DOHH2 (cell line): ENCODE data around the gene IQGAP3.

Experiments used
- H3F3A ChIP-seq: fragments of 200-600 bp; sonication (generic), shearing (Covaris generic); 2 replicates; pipeline ENCODE4 v1.6.0; 2016; ENCODE audit warnings: antibody characterized with exemption, mild to moderate bottlenecking; ENCODE audit not compliant: control insufficient read depth, insufficient read depth
- H3K27ac ChIP-seq: fragments of 200-600 bp; sonication (generic); 2 replicates; pipeline ENCODE4 v1.5.1; 2014; ENCODE audit warnings: low read depth, mild to moderate bottlenecking, low read length, moderate library complexity
- H3K27me3 ChIP-seq: fragments of 200-600 bp; sonication (generic); 2 replicates; pipeline ENCODE4 v1.6.1; 2014; ENCODE audit warnings: mild to moderate bottlenecking, low read length, mixed read lengths; ENCODE audit not compliant: control insufficient read depth
- H3K36me3 ChIP-seq: fragments of 200-600 bp; sonication (generic); 2 replicates; pipeline ENCODE4 v1.6.1; 2014; ENCODE audit warnings: mild to moderate bottlenecking, low read length, moderate library complexity, mixed read lengths; ENCODE audit not compliant: control insufficient read depth
- H3K4me1 ChIP-seq: fragments of 200-600 bp; sonication (generic); 2 replicates; pipeline ENCODE4 v1.6.1; 2014; ENCODE audit warnings: mild to moderate bottlenecking, low read length, mixed read lengths; ENCODE audit not compliant: control insufficient read depth
- H3K4me2 ChIP-seq: fragments of 200-600 bp; sonication (generic); 2 replicates; pipeline ENCODE4 v1.6.0; 2014; ENCODE audit warnings: mild to moderate bottlenecking, low read length, moderate library complexity
- H3K4me3 ChIP-seq: fragments of 200-600 bp; sonication (generic); 2 replicates; pipeline ENCODE4 v1.5.1; 2014; ENCODE audit warnings: mild to moderate bottlenecking, low read length, mixed read lengths
- H3K79me2 ChIP-seq: fragments of 200-600 bp; sonication (generic); 2 replicates; pipeline ENCODE4 v1.6.1; 2014; ENCODE audit warnings: mild to moderate bottlenecking, low read length, mixed read lengths; ENCODE audit not compliant: control insufficient read depth
- H3K9me2 ChIP-seq: fragments of 200-600 bp; sonication (generic); replicated peaks from 2 replicates; pipeline ENCODE4 v1.6.1; 2014; ENCODE audit warnings: mild to moderate bottlenecking, low read length, mixed read lengths; ENCODE audit not compliant: control insufficient read depth
- H3K9me3 ChIP-seq: fragments of 200-600 bp; sonication (generic); 2 replicates; pipeline ENCODE4 v1.6.1; 2014; ENCODE audit warnings: antibody characterized with exemption, low read length, mixed read lengths; ENCODE audit not compliant: control insufficient read depth, insufficient read depth
- H4K20me1 ChIP-seq: fragments of 200-600 bp; sonication (generic); 2 replicates; pipeline ENCODE4 v1.6.0; 2014; ENCODE audit warnings: low read depth, mild to moderate bottlenecking, antibody characterized with exemption, low read length, moderate library complexity; ENCODE audit not compliant: control insufficient read depth, insufficient read depth
- CTCF ChIP-seq: fragments of 200-600 bp; sonication (generic); IDR thresholded peaks from one replicate; pipeline ENCODE4 v1.5.1; 2014; ENCODE audit warnings: antibody characterized with exemption, mild to moderate bottlenecking, low read depth, low read length; ENCODE audit not compliant: poor library complexity, severe bottlenecking
- EZH2phosphoT487 ChIP-seq: fragments of 200-600 bp; sonication (generic); IDR thresholded peaks from 2 replicates; pipeline ENCODE4 v1.6.1; 2017; ENCODE audit warnings: borderline replicate concordance, mild to moderate bottlenecking, antibody characterized with exemption, low read length, moderate library complexity, mixed read lengths

IQGAP3 gene

GRCh38 chr1:156599811-156600210 is 27.4 kb upstream of the IQGAP3 start:
- Histone ChIP-seq H3K9me3 (no peaks in the 10 kb centered on the region), H4K20me1 (no peaks in the 10 kb centered on the region), H3K27ac (peak overlapping the region; percentile 80), H3K36me3 (peaks cover 60% of the 10 kb centered on the region), H3K4me1 (peaks cover 27% of the 10 kb centered on the region), H3K79me2 (peaks cover 49% of the 10 kb centered on the region), H3K4me3 (peak overlapping the region; percentile 97), H3K9me2 (no peaks in the 10 kb centered on the region), H3F3A (peaks cover 21% of the 10 kb centered on the region), H3K4me2 (peak overlapping the region; percentile 86), H3K27me3 (no peaks in the 10 kb centered on the region)
- TF ChIP-seq CTCF = peak; percentile 45
- TF ChIP-seq EZH2phosphoT487 = no peak

GRCh38 chr1:156598731-156599432 is 26.5 kb upstream of the IQGAP3 start:
- Histone ChIP-seq H3K27me3 (no peaks in the 10 kb centered on the region), H3K36me3 (peaks cover 69% of the 10 kb centered on the region), H3K79me2 (peaks cover 49% of the 10 kb centered on the region), H3F3A (peaks cover 30% of the 10 kb centered on the region), H4K20me1 (no peaks in the 10 kb centered on the region), H3K9me2 (no peaks in the 10 kb centered on the region), H3K4me1 (peaks cover 27% of the 10 kb centered on the region), H3K27ac (no peak overlapping the region), H3K4me2 (peak overlapping the region; percentile 3; the same call in 1 of the 2 replicates), H3K4me3 (no peak overlapping the region), H3K9me3 (no peaks in the 10 kb centered on the region)
- no peak for TF ChIP-seq CTCF
- TF ChIP-seq EZH2phosphoT487 = no peak

DNA sequence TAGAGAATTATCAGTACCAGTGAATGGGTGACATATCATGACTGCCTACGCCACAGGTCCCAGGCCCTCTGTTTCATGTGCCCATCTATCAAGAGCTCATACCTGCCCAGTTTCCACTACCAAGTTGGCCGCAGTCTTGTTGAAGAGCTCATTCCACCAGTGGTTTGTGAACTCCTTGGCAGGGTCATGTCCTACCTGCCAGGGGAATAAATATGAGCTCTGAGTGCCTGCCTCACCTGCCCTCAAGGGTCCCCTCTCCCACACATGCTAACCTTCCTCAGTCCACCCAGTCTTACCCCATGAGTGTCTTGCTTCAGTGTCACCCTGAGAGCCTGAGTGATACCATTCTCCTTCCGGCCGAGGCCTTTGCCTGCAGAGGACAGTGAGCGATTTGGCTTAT is 25.8 kb upstream of the IQGAP3 start:
- H3K36me3 ChIP-seq = peaks cover 76% of the 10 kb centered on the region
- H3K79me2 ChIP-seq = peaks cover 54% of the 10 kb centered on the region
- H3K27ac ChIP-seq = no peak overlapping the region
- no peak overlapping the region for H3K4me3 ChIP-seq
- H4K20me1 ChIP-seq = no peaks in the 10 kb centered on the region
- peaks cover 37% of the 10 kb centered on the region for H3F3A ChIP-seq
- H3K9me2 ChIP-seq = no peaks in the 10 kb centered on the region
- no peaks in the 10 kb centered on the region for H3K27me3 ChIP-seq
- peaks cover 33% of the 10 kb centered on the region for H3K4me1 ChIP-seq
- no peaks in the 10 kb centered on the region for H3K9me3 ChIP-seq
- no peak for TF ChIP-seq CTCF
- no peak for TF ChIP-seq EZH2phosphoT487
- H3K4me2 ChIP-seq = no peak overlapping the region
